ENCODE results near the gene RTN4. TPM values are rescaled to one million over a fixed set of nuclear protein-coding genes. Genes with fewer than 3 reads are reported as not detected.

Gene RTN4
- total and polyA plus RNA-seq, 2 of the 4 experiments (the other 2 are of a cell fraction), result 77.8 to 588 TPM

GRCh38 chr2:55088400-55088799 is 38.1 kb upstream of the RTN4 start:
- intact Hi-C loops (cut with micrococcal nuclease), result no loop called here
- Histone ChIP-seq H3K9me1 (ENCODE audit: insufficient read depth, low read length) (no peaks in the 10 kb centered on the region), H2AK9ac (replicated peaks; ENCODE audit: low read depth, low read length, poor library complexity) (no peak overlapping the region), H3K27me3 (ENCODE audit: control insufficient read depth, insufficient read depth, low read length) (no peaks in the 10 kb centered on the region), H2BK5ac (ENCODE audit: low read depth, low read length, poor library complexity, severe bottlenecking) (no peak overlapping the region), H4K91ac (ENCODE audit: insufficient read depth, low read depth, low read length) (no peak overlapping the region), H2BK20ac (ENCODE audit: low read depth, low read length) (peak overlapping the region; percentile 21; the same call in 1 of the 2 replicates), H2AK5ac (ENCODE audit: low read depth, low read length) (no peak overlapping the region), H3K36me3 (ENCODE audit: control insufficient read depth, insufficient read depth, low read length) (no peaks in the 10 kb centered on the region), H2BK120ac (ENCODE audit: low read depth, low read length) (peak overlapping the region; percentile 11; the same call in 1 of the 2 replicates), H3K4me1 (ENCODE audit: control insufficient read depth, insufficient read depth, low read length) (peaks cover 12% of the 10 kb centered on the region), H3K4me2 (ENCODE audit: low read depth, low read length) (no peak overlapping the region), H3K9ac (ENCODE audit: low read depth, low read length) (no peak overlapping the region), H4K20me1 (ENCODE audit: insufficient read depth, low read length) (no peaks in the 10 kb centered on the region), H3K4ac (ENCODE audit: low read depth, low read length) (no peak overlapping the region), H3K23ac (ENCODE audit: low read depth, low read length) (no peak overlapping the region), H2AFZ (replicated peaks; ENCODE audit: low read length, poor library complexity) (no peak overlapping the region), H3K9me3 (ENCODE audit: control insufficient read depth, insufficient read depth, low read length) (no peaks in the 10 kb centered on the region), H3K4me3 (ENCODE audit: insufficient read depth, low read depth, low read length) (no peak overlapping the region), H2BK15ac (ENCODE audit: low read depth, low read length) (0 out of 3 replicates have a peak overlapping the region, but pooled peaks have one; percentile 8), H3K79me1 (ENCODE audit: low read depth in 1 of 2, low read length in 2 of 2) (peaks cover 0 to 11% of the 10 kb centered on the region in 2 experiments; a peak in 2 of 4 replicates), H4K5ac (ENCODE audit: low read depth, low read length) (no peak overlapping the region; the same call in 1 of the 2 replicates), H3K56ac (ENCODE audit: extremely low read depth, insufficient read depth, low read length) (no peak overlapping the region), H4K8ac (ENCODE audit: low read depth in 2 of 2, low read length in 2 of 2) (peak overlapping the region in 1 of 2 experiments; percentile 4; a peak in 2 of 4 replicates), H3K18ac (ENCODE audit: low read depth, low read length) (no peak overlapping the region), H3K14ac (replicated peaks; ENCODE audit: low read depth, low read length) (no peak overlapping the region), H3K27ac (ENCODE audit: insufficient read depth, low read length) (no peak overlapping the region)
- ChIA-PET POLR2A (ENCODE audit: unreplicated experiment) (no interaction called here), CTCF (no interaction called here)
- WGBS, 2 experiments (ENCODE audit: extremely low coverage in 2 of 2, insufficient read length in 1 of 2), result no CpG with 5 or more reads among the region's 1 CpG
- BruUV-seq (replicated peaks), result no TSS peak
- TF ChIP-seq RAD21 (IDR thresholded peaks at IDR 0.05; ENCODE audit: low read length) (no peak), MAFK (IDR thresholded peaks at IDR 0.05; ENCODE audit: low read depth, low read length) (peak; percentile 65), POLR2A (IDR thresholded peaks at IDR 0.05; ENCODE audit: low read depth, low read length) (no peak), RFX5 (IDR thresholded peaks at IDR 0.05; ENCODE audit: low read depth, low read length) (no peak)
- in situ Hi-C loops (cut with MboI; ENCODE audit: low sequenced_read_pairs), result no loop called here
- peak; percentile 21 for ATAC-seq (ENCODE audit: low read depth)
- peak; percentile 64 for DNase-seq
- dilution Hi-C loops (cut with HindIII; ENCODE audit: low sequenced_read_pairs, unreplicated experiment), result no loop called here
